Stimulated activated CD4-positive, alpha-beta T cell treated with anti-CD3 and anti-CD28 coated beads, Interleukin-12 subunit alpha, Interleukin-12 subunit beta, amount 100 ng/mL, for 48 hours (primary cell): ENCODE measurements around the gene GRID1.
"Not testable (repeated sequence)": the region's sequence is repeated elsewhere in the genome, so short reads cannot be mapped to it uniquely, and the experiment has no call there.

Experiments used
- DNase-seq, 3 donors: peaks; one replicate each; pipeline ENCODE4 v3.0.0-alpha.2; 2020; ENCODE audit warnings: low read depth in 2 of 3, low spot score in 1 of 3

GRID1 gene

DNA sequence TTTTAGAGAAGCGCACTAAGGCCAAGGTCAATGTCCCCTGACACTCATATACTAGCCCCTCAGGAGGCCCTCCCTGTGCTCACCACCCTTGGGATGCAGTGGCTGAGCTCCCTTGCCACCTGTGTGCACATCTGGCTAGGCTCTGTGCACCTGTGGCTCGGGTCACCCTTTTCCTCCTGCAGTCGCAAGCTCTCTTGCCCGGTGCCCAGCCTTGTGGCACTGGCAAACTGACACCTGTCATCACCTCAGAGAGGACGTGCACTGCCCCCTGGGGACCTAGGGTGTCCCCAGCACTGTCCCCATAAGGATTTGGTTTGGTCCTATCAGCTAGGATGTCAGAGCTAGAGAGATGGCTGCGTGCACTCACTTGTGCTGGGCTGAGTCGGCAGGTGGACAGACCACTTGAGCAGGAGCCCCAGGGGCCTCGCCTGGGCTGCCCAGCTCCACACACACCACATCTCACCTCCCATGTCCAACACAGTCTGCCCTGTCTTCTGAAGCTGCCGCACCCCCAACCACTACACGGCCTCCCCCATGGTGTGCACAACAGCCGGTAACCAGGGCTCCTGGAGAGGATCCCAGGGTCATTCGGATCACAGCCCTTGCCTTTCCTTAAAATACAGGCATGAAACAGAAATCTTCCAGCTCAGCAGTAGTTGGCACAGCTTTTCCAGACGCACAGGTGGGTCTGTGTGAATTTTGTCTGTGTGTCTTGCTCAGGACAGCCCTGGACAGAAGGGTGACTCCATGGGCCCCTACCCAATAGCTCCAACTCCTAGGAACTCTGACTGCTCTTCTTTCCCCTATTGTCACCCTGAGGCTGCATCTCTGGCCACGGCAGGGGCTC lies 111.0 kb downstream of the GRID1 start:
- no peak for DNase-seq

DNA sequence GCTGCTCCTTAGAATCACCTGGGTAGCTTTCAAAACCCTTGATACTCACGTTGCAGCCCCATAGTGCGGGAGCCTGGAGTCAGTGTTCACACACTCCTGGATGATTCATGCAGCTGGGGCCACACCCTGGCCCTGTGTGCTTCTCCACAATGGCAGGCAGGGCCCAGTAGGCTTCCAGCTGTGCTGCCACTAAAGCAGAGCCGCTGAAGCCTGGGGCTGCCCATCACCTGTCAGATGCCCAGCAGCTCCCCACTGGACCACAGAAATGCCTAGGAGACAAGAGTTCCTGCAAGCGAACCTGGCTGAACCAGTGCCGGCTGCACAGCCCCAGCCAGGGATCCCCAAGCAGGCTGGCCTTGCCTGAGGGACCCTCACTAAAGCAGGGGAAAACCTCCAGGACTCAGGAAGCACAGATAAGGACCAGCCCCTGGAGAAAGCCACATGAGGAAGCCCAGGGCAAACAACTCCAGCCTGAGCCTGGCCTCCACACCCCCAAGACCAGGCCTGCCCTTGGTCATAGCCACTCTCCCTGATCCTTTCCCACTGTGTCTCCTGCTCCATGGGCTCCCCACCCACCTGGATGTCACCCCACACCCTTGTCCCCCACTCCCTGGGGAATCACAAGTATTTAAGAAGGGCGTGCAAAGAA lies 111.9 kb downstream of the GRID1 start:
- DNase-seq: no peak

GRCh38 chr10:86254081-86254480 lies 112.5 kb downstream of the GRID1 start:
- DNase-seq: no peak

- no peak for DNase-seq
Measured at GRCh38 chr10:86253091-86254072, 113.2 kb downstream of the GRID1 start.

- DNase-seq: no peak
Measured at GRCh38 chr10:86252556-86252955, 114.0 kb downstream of the GRID1 start.

GRCh38 chr10:86252079-86252478 lies 114.5 kb downstream of the GRID1 start:
- DNase-seq: no peak

GRCh38 chr10:86251426-86251825 lies 115.2 kb downstream of the GRID1 start:
- no peak for DNase-seq

DNA sequence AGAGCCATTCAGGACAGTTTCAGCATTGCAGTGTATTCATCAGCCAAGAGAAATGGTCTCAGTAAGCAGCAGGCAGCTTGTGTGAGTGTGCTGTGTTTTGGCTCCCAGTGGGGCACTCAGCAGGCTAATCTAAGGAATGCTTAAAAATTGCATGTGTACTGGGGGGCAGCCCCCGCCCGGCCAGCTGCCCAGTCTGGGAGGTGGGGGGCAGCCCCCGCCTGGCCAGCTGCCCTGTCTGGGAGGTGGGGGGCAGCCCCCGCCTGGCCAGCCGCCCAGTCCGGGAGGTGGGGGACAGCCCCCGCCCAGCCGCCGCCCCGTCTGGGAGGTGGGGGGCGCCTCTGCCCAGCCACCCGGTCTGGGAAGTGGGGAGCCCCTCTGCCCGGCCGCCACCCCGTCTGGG lies 116.2 kb downstream of the GRID1 start:
- no peak for DNase-seq

DNA sequence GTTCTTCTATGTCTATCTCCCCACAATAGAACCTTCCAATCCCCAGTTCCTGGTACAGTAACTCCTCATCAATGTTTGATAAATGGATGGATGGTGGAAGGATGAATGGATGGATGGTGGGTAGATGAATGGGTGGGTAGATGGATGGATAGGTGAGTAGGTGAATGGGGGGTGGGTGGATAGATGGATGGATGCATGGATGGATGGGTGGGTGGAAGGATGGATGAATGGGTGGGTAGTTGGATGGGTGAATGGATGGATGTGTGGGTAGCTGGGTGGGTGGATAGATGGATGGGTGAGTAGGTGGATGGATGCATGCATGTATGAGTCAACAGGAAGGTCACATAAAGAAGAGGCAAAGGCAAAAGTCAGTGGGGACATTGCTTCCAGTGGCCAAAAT lies 116.8 kb downstream of the GRID1 start:
- DNase-seq: no peak

- DNase-seq: no peak
Measured at GRCh38 chr10:86248062-86248461, 118.5 kb downstream of the GRID1 start.

GRCh38 chr10:86247588-86247987 lies 119.0 kb downstream of the GRID1 start:
- DNase-seq: no peak

GRCh38 chr10:86247073-86247472 lies 119.5 kb downstream of the GRID1 start:
- no peak for DNase-seq

DNA sequence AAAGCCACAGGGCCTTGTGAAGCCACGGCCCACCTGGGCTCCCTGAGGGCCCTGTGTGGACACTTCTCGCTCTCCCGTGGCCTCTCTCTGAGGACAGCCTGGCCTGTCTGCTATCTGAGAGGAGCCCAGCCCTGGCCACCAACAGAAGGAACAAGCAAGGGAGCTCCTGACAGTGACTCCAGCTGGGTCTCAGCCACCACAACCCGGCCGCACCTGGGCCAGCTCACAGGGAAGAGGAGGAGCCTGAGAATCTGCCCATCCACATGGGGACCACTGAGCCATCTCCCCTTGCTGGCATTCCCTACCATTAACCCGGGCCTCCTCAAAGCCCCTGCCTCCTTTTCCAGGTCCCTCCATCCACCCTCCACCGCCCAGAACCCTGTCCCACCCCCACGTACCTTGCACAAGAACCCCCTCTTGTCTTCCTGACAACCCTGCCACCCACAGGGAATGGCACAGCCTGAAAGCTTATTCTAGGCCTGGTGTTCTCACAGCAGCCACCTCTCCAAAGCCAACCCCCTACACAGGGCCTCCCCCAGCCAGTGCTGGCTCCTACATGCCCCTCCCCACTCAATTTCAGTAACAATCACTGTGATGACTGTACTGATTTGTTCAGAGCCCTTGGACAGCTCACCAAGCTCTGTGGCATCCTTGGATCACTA lies 120.2 kb downstream of the GRID1 start:
- no peak for DNase-seq

DNA sequence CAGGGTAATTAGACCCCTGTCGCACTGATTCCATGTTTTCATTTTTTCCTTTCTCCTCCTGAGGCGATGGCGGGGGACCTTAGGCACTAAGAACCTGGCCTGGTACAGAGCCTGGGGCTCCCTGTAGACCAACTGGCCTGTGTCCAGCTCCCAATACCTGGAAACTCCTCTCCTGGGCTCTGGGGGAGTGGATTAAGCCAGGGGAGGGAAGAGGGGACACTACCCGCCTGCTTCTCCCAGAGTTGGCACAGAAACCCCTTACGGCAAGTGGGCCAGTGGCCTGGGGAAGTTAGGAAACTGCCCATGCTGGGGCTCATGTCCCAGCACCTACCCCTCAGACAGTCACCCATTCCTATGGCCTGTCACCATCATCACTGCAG lies 121.6 kb downstream of the GRID1 start:
- DNase-seq: no peak

DNA sequence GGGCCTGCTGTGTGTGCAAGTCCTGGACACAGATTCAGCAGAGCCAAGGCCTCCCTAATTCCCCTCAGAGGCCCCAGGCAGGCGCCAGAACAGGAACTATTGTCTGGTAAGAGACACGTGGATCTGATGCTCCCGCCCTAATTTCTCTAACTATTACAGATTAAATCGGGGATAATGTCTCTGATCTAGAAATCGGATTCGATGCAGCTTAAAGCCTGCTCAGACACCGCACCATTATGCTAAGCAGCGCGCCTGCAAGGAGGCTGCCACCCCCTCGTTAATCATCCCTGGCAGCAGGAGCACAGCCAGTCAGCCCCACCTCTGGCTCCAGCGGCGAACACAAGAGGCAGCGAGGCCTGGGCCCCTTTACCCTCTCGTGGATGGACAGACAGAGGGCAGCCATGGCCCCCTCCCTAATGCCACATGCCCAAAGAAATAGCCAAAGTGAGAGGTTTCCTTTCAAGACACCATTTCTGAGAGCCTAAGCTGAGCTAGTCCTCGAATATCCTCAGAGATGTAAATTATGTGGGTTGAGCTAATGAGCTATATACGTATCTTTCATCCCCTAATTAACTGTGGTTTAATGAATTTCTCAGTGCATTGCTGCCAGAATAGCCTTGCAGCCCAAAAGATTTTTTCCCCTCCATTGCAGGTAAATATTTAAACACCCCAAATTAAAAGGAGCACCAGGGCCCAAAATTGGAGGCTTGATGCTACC lies 122.1 kb downstream of the GRID1 start:
- DNase-seq: no peak

- no peak for DNase-seq
Measured at GRCh38 chr10:86243651-86244155, 122.9 kb downstream of the GRID1 start.

DNA sequence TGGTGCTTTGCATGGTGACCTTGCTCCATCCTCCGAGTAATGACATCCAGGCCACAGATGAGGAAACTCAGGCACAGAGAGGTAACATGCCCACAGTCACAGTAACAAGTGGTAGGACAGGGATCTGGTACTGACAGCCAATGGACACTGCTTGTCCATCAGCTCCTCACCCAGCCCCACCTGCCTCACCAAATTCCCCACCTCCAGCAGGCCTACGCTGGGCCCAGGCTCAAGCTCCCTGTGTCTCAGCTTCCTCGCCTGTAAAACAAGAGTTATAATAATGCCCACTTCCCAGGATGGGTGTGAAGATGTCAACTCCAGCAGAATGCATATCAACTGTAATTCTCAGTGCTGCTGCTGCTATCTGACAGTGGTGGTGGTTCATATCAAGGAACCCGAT lies 123.8 kb downstream of the GRID1 start:
- DNase-seq: no peak

DNA sequence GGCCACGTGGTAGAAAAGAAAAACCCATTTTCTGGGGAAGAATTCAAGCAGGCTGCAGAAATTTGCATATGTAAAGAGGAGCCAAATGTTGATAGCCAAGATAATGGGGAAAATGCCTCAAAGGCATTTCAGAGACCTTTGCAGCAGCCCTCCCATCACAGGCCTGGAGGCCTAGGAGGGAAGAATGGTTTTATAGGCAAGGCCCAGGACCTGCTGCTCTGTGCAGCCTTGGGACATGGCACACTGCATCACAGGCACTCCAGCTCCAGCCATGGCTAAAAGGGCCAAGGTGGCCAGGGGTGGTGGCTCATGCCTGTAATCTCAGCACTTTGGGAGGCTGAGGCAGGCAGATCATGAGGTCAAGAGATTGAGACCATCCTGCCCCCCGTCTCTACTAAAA lies 128.5 kb downstream of the GRID1 start:
- not testable (repeated sequence) for DNase-seq

DNA sequence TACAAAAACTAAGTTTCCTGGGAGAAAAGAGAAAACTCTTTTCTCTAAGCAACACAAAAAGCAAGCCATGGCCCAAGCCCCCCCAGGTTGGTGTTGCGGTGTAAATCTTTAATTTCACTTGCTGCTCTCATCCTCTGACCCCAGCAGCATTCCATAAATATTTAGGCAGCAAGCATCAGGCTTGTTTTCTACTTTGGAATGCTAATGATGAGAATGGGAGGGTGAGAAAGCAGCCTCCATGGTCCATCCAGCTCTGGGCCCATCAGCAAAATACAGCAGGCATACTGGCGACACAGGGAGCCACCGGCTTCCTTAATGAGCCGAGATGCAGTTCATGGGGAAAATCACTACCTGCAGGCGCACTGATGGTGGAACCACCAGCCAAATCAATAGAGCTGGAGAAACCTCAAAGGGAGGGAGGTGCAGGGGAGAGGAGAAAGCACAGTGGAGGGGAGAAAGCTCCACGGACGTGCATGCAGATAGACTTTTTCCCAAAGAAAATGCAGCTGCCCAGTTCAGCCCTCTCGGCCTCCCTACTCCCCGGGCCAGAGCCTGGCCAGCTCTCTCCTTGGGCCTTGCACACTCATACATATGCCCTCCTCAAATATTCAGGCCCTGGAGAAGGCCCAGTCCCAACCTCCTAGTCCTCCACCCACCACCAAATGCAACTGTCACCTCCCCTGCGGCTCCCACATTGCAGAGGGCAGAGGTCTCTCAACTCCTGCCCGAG lies 131.9 kb downstream of the GRID1 start:
- no peak for DNase-seq

DNA sequence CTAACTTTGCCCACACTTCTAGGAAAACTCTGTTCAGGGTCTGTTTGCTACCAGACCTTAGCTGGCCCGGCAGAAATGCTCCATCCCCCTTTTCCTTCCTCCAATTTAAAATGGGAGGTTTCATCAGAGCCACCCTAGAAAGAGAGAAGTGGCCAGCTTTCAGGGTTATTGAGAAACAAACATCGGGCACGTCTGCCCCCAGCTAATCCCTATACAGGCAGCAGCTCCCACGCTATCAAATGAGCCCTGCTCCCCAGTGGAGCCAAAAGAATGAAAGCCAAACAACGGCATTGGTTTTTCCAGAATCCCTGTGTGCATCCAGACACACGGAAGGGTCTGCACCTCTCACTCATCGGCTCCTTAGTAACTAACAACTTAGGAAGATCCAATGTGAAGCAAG lies 132.5 kb downstream of the GRID1 start:
- DNase-seq: no peak
